A549 (cell line): Measurements from ENCODE around the gene CST1. TPM values are rescaled to one million over a fixed set of nuclear protein-coding genes. Genes with fewer than 3 reads are reported as not detected.

Experiments used
- ATAC-seq, 2 experiments: fragments of 200-7000 bp in 1 of 2; fragments of >200 bp in 1 of 2; cut with Nextera tagmentation in 1 of 2; cut with Tn5 transposase in 1 of 2; 3 replicates each; pipeline versions ENCODE4 v1.8.0 to v1.9.1; 2018 to 2020; ENCODE audit warnings: mild to moderate bottlenecking in 1 of 2, moderate library complexity in 1 of 2
- CTCF ChIA-PET: fragments of 300-600 bp; sonication (Branson Sonifier 250); formaldehyde crosslinking; extraction: SDS; loops from one replicate; lab custom pipeline; 2021; ENCODE audit warnings: antibody characterized with exemption, inconsistent platforms; lab: Yijun Ruan, JAX
- POLR2A ChIA-PET: fragments of 350-600 bp; formaldehyde crosslinking; extraction: SDS; loops from one replicate; lab custom pipeline; 2021; ENCODE audit warnings: antibody characterized with exemption, inconsistent platforms; lab: Yijun Ruan, JAX
- DNase-seq, 2 experiments: peaks; one replicate each; pipeline versions ENCODE4 v3.0.0 to v3.0.0-alpha.2; 2011 to 2016; ENCODE audit warnings: low read depth in 1 of 2, low spot score in 1 of 2
- FAIRE-seq: peaks from 2 replicates; lab custom pipeline; 2011; peaks lifted over from hg19 to GRCh38; lab: Jason Lieb, UNC
- H3K27ac ChIP-seq, 2 experiments: fragments of >200 bp; sonication (Bioruptor Twin); formaldehyde crosslinking; 3 replicates each; pipeline ENCODE4 v1.5.1; 2016 to 2017
- H3K4me1 ChIP-seq: fragments of >200 bp; sonication (Bioruptor Twin); formaldehyde crosslinking; 3 replicates; pipeline ENCODE4 v1.6.1; 2016
- H3K4me2 ChIP-seq: fragments of >200 bp; sonication (Bioruptor Twin); formaldehyde crosslinking; 3 replicates; pipeline ENCODE4 v1.6.1; 2016
- H3K4me3 ChIP-seq: fragments of >200 bp; sonication (Bioruptor Twin); formaldehyde crosslinking; 3 replicates; pipeline ENCODE4 v1.5.1; 2016
- H3K9me3 ChIP-seq: fragments of >200 bp; sonication (Bioruptor Twin); formaldehyde crosslinking; 3 replicates; pipeline ENCODE4 v1.6.1; 2016
- BHLHE40 ChIP-seq: IDR thresholded peaks from 2 replicates; pipeline ENCODE4 v1.6.1; 2012; ENCODE audit warnings: low read depth, low read length, inconsistent platforms
- CBX2 ChIP-seq: fragments of 200-600 bp; sonication (generic); IDR thresholded peaks from 2 replicates; pipeline ENCODE4 v1.6.1; 2016; ENCODE audit warnings: low read depth, mild to moderate bottlenecking, borderline replicate concordance
- CEBPB ChIP-seq, 2 experiments: fragments of >200 bp in 1 of 2; sonication (Bioruptor Twin) in 1 of 2; formaldehyde crosslinking in 1 of 2; IDR thresholded peaks; 2 replicates each; pipeline ENCODE4 v1.6.1; 2012 to 2016
- CHD4 ChIP-seq: fragments of 200-600 bp; sonication (generic); IDR thresholded peaks from 2 replicates; pipeline ENCODE4 v1.6.1; 2016; ENCODE audit warnings: antibody characterized with exemption, mild to moderate bottlenecking, borderline replicate concordance
- EHMT2 ChIP-seq: fragments of 200-600 bp; sonication (generic); IDR thresholded peaks from 2 replicates; pipeline ENCODE4 v1.6.1; 2016; ENCODE audit warnings: antibody characterized with exemption, low read depth, mild to moderate bottlenecking, moderate library complexity
- FOSB ChIP-seq: fragments of 250-450 bp; sonication (Bioruptor Pico); IDR thresholded peaks from 2 replicates; pipeline ENCODE4 v1.5.0; 2020; ENCODE audit warnings: mild to moderate bottlenecking, moderate library complexity
- GATA3 ChIP-seq: IDR thresholded peaks from 2 replicates; pipeline ENCODE4 v1.6.1; 2012; ENCODE audit warnings: borderline replicate concordance
- HDAC2 ChIP-seq: fragments of 200-600 bp; sonication (generic); IDR thresholded peaks from 2 replicates; pipeline ENCODE4 v1.6.1; 2016
- HOXA7 ChIP-seq: fragments of 250-450 bp; sonication (Bioruptor Pico); IDR thresholded peaks from 2 replicates; pipeline ENCODE4 v1.5.0; 2020; ENCODE audit warnings: mild to moderate bottlenecking, moderate library complexity
- JUN ChIP-seq, 2 experiments: fragments of >200 bp; sonication (Bioruptor Twin); formaldehyde crosslinking; IDR thresholded peaks; 2 replicates in 1 of 2; 3 replicates in 1 of 2; pipeline ENCODE4 v1.6.1; 2016 to 2017
- JUNB ChIP-seq: fragments of >200 bp; sonication (Bioruptor Twin); formaldehyde crosslinking; IDR thresholded peaks from 2 replicates; pipeline ENCODE4 v1.6.1; 2016
- MAZ ChIP-seq: fragments of 150-350 bp; IDR thresholded peaks from 2 replicates; pipeline ENCODE4 v1.6.1; 2014; ENCODE audit warnings: antibody characterized with exemption, low read depth, low read length, borderline replicate concordance
- NR3C1 ChIP-seq: fragments of >200 bp; sonication (Bioruptor Twin); formaldehyde crosslinking; IDR thresholded peaks from 3 replicates; pipeline ENCODE4 v1.6.1; 2017
- PHF8 ChIP-seq: fragments of 200-600 bp; sonication (generic); IDR thresholded peaks from 2 replicates; pipeline ENCODE4 v1.6.1; 2016; ENCODE audit warnings: low read depth, mild to moderate bottlenecking, antibody characterized with exemption, moderate library complexity, borderline replicate concordance
- POLR2A ChIP-seq: IDR thresholded peaks from 2 replicates; pipeline ENCODE4 v1.6.1; 2012; ENCODE audit warnings: mild to moderate bottlenecking, low read length
- RAD21 ChIP-seq, 2 experiments: fragments of >200 bp in 1 of 2; sonication (Bioruptor Twin) in 1 of 2; formaldehyde crosslinking in 1 of 2; IDR thresholded peaks in 1 of 2; conservative IDR thresholded peaks in 1 of 2; 2 replicates in 1 of 2; 3 replicates in 1 of 2; pipeline ENCODE4 v1.6.1; 2012 to 2018; ENCODE audit warnings: inconsistent platforms in 1 of 2
- ZNF302 ChIP-seq: fragments of 250-450 bp; sonication (Bioruptor Pico); IDR thresholded peaks from 2 replicates; pipeline ENCODE4 v1.9.0; 2021; ENCODE audit warnings: inconsistent platforms, mild to moderate bottlenecking, moderate library complexity
- WGBS: methylation state at CpG from one replicate; pipeline ENCODE4 v1.1.6; 2017; ENCODE audit errors: missing lambda C conversion rate; 5-methylcytosine and 5-hydroxymethylcytosine counted together
- polyA plus RNA-seq, 4 experiments: library from polyadenylated mRNA; depleted of rRNA in 3 of 4; stranded (reverse); fragments of >200 nt; fragmentation: RNase III in 1 of 4; extraction: RNeasy Plus Mini Kit Qiagen cat#74134 plus additional on column Dnase treatment in 1 of 4; gene quantifications; 2 replicates in 3 of 4; 3 replicates in 1 of 4; pipeline ENCODE4 v1.2.3, GENCODE V29; 2011 to 2017
- TF ChIP-seq, protein P1 (sequence below): fragments of 200-600 bp; sonication (generic); IDR thresholded peaks from 2 replicates; pipeline ENCODE4 v1.6.1; 2016; ENCODE audit warnings: antibody characterized with exemption, mild to moderate bottlenecking, moderate library complexity
- TF ChIP-seq, protein P2 (sequence below): fragments of 450-650 bp; IDR thresholded peaks from 2 replicates; pipeline ENCODE4 v1.6.1; 2014; ENCODE audit warnings: antibody characterized with exemption
- TF ChIP-seq, protein P3 (sequence below): fragments of >200 bp; sonication (Bioruptor Twin); formaldehyde crosslinking; IDR thresholded peaks from 3 replicates; pipeline ENCODE4 v1.6.1; 2016

The CST1 gene
- polyA plus RNA-seq, 2 of the 4 experiments (the other 2 are of a cell fraction): 0.28 to 2.1 TPM

DNA sequence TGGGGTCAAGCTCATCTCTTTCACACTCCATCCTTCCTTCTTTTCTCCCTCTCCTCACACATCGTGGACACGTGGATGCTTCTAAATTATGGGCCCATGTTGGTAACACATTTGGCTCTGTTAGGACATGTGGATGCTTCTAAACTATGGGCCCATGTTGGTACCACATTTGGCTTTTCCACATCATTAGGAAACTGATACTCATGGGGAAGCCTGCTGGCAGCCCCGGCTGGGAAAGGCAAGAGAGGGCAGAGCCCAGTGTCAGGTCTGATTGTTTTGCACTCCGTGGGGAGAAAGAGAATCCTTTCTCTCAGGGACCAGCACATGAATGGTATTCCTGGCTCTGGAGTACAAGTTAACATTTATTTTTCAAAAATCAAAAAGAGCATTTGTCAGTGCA is 4.0 kb upstream of the CST1 start (continued):
- TF ChIP-seq, protein P1, sequence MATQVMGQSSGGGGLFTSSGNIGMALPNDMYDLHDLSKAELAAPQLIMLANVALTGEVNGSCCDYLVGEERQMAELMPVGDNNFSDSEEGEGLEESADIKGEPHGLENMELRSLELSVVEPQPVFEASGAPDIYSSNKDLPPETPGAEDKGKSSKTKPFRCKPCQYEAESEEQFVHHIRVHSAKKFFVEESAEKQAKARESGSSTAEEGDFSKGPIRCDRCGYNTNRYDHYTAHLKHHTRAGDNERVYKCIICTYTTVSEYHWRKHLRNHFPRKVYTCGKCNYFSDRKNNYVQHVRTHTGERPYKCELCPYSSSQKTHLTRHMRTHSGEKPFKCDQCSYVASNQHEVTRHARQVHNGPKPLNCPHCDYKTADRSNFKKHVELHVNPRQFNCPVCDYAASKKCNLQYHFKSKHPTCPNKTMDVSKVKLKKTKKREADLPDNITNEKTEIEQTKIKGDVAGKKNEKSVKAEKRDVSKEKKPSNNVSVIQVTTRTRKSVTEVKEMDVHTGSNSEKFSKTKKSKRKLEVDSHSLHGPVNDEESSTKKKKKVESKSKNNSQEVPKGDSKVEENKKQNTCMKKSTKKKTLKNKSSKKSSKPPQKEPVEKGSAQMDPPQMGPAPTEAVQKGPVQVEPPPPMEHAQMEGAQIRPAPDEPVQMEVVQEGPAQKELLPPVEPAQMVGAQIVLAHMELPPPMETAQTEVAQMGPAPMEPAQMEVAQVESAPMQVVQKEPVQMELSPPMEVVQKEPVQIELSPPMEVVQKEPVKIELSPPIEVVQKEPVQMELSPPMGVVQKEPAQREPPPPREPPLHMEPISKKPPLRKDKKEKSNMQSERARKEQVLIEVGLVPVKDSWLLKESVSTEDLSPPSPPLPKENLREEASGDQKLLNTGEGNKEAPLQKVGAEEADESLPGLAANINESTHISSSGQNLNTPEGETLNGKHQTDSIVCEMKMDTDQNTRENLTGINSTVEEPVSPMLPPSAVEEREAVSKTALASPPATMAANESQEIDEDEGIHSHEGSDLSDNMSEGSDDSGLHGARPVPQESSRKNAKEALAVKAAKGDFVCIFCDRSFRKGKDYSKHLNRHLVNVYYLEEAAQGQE: no peak
- TF ChIP-seq CEBPB (IDR thresholded peaks at IDR 0.05): no peak
- TF ChIP-seq ZNF302: no peak

DNA sequence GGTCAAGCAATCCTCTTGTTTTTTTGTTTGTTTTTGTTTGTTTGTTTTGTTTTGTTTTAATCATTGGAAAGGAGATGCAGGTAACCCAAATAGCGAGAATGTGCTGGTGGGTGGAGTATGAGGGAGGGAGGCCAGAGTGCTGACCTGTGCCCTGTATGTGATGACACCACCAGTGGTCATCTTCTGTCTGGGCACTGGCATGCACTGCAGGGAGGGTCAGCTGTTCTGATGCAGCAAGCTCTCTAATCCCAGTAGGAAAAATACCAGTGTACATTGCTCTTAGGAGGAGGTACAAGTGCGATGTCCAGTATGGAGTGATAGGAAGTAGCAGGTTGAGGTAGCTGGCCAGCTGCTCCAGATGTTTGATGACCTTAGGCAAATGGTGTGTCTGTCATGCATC is 2.9 kb upstream of the CST1 start:
- Histone ChIP-seq H3K4me3 (no peak overlapping the region), H3K27ac (no peak overlapping the region), H3K4me1 (peaks cover 20% of the 10 kb centered on the region), H3K9me3 (no peaks in the 10 kb centered on the region), H3K4me2 (no peak overlapping the region)
- POLR2A ChIA-PET: no interaction called here
- CTCF ChIA-PET: interaction anchor here (0.8 kb wide), 1 partner anchor 14 kb away, joined by 3 read pairs; no protein-coding TSS in a partner anchor
- no peak for DNase-seq
- ATAC-seq: no peak
- TF ChIP-seq POLR2A: no peak
- TF ChIP-seq CHD4: no peak
- TF ChIP-seq MAZ: no peak
- no peak for TF ChIP-seq JUN (IDR thresholded peaks at IDR 0.05)
- TF ChIP-seq NR3C1: no peak
- no peak for TF ChIP-seq BHLHE40
- TF ChIP-seq EHMT2: no peak
- TF ChIP-seq RAD21 (conservative IDR thresholded peaks at IDR 0.05 in 1 of 2, IDR thresholded peaks at IDR 0.05 in 1 of 2): no peak
- no peak for TF ChIP-seq GATA3
- TF ChIP-seq, protein P2, sequence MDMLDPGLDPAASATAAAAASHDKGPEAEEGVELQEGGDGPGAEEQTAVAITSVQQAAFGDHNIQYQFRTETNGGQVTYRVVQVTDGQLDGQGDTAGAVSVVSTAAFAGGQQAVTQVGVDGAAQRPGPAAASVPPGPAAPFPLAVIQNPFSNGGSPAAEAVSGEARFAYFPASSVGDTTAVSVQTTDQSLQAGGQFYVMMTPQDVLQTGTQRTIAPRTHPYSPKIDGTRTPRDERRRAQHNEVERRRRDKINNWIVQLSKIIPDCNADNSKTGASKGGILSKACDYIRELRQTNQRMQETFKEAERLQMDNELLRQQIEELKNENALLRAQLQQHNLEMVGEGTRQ: no peak
- TF ChIP-seq, protein P3, sequence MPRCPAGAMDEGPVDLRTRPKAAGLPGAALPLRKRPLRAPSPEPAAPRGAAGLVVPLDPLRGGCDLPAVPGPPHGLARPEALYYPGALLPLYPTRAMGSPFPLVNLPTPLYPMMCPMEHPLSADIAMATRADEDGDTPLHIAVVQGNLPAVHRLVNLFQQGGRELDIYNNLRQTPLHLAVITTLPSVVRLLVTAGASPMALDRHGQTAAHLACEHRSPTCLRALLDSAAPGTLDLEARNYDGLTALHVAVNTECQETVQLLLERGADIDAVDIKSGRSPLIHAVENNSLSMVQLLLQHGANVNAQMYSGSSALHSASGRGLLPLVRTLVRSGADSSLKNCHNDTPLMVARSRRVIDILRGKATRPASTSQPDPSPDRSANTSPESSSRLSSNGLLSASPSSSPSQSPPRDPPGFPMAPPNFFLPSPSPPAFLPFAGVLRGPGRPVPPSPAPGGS: no peak
- no peak for TF ChIP-seq JUNB
- no peak for TF ChIP-seq FOSB (CRISPR knock-in tag)
- no peak for TF ChIP-seq PHF8
- no peak for TF ChIP-seq ZNF302
- TF ChIP-seq CBX2: no peak
- TF ChIP-seq HOXA7 (CRISPR knock-in tag): no peak
- TF ChIP-seq, protein P1: no peak
- TF ChIP-seq HDAC2: no peak
- WGBS: 75% methylated on average over 2 of the region's 2 CpGs
- FAIRE-seq: no peak
